GM13976 (cell line): ENCODE measurements around the gene CLCNKA.

Experiments used
- DNase-seq: peaks from one replicate; pipeline ENCODE4 v3.0.0; 2012; ENCODE audit warnings: low spot score
- in situ Hi-C: fragments of 300-500 bp; cut with MboI; formaldehyde crosslinking; loops from one replicate; pipeline ENCODE4 v1.12.0; 2022; ENCODE audit warnings: low sequenced_read_pairs, mixed read lengths, inconsistent platforms; ENCODE audit not compliant: unreplicated experiment
- TF ChIP-seq, protein P1 (sequence below): IDR thresholded peaks from 2 replicates; pipeline ENCODE4 v1.5.1; 2012; ENCODE audit warnings: borderline replicate concordance, mild to moderate bottlenecking; ENCODE audit not compliant: insufficient read depth; ENCODE audit errors: extremely low read depth, missing control alignments, control extremely low read depth

Gene CLCNKA

GRCh38 chr1:16083486-16083885 is 61.6 kb downstream of the CLCNKA start:
- TF ChIP-seq, protein P1, sequence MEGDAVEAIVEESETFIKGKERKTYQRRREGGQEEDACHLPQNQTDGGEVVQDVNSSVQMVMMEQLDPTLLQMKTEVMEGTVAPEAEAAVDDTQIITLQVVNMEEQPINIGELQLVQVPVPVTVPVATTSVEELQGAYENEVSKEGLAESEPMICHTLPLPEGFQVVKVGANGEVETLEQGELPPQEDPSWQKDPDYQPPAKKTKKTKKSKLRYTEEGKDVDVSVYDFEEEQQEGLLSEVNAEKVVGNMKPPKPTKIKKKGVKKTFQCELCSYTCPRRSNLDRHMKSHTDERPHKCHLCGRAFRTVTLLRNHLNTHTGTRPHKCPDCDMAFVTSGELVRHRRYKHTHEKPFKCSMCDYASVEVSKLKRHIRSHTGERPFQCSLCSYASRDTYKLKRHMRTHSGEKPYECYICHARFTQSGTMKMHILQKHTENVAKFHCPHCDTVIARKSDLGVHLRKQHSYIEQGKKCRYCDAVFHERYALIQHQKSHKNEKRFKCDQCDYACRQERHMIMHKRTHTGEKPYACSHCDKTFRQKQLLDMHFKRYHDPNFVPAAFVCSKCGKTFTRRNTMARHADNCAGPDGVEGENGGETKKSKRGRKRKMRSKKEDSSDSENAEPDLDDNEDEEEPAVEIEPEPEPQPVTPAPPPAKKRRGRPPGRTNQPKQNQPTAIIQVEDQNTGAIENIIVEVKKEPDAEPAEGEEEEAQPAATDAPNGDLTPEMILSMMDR = no peak
- DNase-seq = no peak
- in situ Hi-C loops = loop anchor here (5.0 to 25.0 kb wide), 2 partner anchors 104 to 279 kb away; partner anchors contain the start of genes FBXO42 and SZRD1
